ENCODE measurements around the gene NEUROD2.

GRCh38 chr17:39635614-39636176, 28.0 kb upstream of the NEUROD2 start:
- TF ChIP-seq SPI1 (IDR thresholded peaks at IDR 0.05; ENCODE audit: low read depth, low read length), result no peak
- no peak for TF ChIP-seq POU2F2 (IDR thresholded peaks at IDR 0.05; ENCODE audit: low read depth, low read length)
- TF ChIP-seq POLR2A (IDR thresholded peaks at IDR 0.05; ENCODE audit: low read depth, low read length), result no peak
- TF ChIP-seq TAF1 (IDR thresholded peaks at IDR 0.05; ENCODE audit: low read depth, low read length), result no peak
- TF ChIP-seq PAX5 (IDR thresholded peaks at IDR 0.05; ENCODE audit: insufficient read depth, low read length, severe bottlenecking), result no peak
- no peak for TF ChIP-seq POLR2AphosphoS5 (IDR thresholded peaks at IDR 0.05; ENCODE audit: low read depth, low read length)
